ENCODE measurements around the gene NMNAT3.

Gene NMNAT3

GRCh38 chr3:139534992-139535879 lies 142.5 kb downstream of the NMNAT3 start:
- Mint-ChIP-seq H3K36me3 (no peaks in the 10 kb centered on the region), H3K4me3 (no peak overlapping the region), H3K4me1 (no peaks in the 10 kb centered on the region), H3K27ac (no peak overlapping the region), H3K9me3 (no peaks in the 10 kb centered on the region)
- ATAC-seq (no peak), DNase-seq (ENCODE audit: low spot score in 2 of 2) (no peak)

- Mint-ChIP-seq H3K4me3 (no peak overlapping the region), H3K27ac (no peak overlapping the region), H3K9me3 (no peaks in the 10 kb centered on the region), H3K4me1 (no peaks in the 10 kb centered on the region), H3K36me3 (no peaks in the 10 kb centered on the region)
- no peak for DNase-seq (ENCODE audit: low spot score in 2 of 2)
- no peak for ATAC-seq
Observed at GRCh38 chr3:139534455-139534812, 143.3 kb downstream of the NMNAT3 start.

GRCh38 chr3:139533781-139534454 lies 143.9 kb downstream of the NMNAT3 start:
- Mint-ChIP-seq H3K4me1 (no peaks in the 10 kb centered on the region), H3K36me3 (no peaks in the 10 kb centered on the region), H3K9me3 (no peaks in the 10 kb centered on the region), H3K27ac (no peak overlapping the region), H3K4me3 (no peak overlapping the region)
- DNase-seq (ENCODE audit: low spot score in 2 of 2) (no peak), ATAC-seq (no peak)

- no peaks in the 10 kb centered on the region for H3K36me3 Mint-ChIP-seq
- no peak for ATAC-seq
- H3K27ac Mint-ChIP-seq: no peak overlapping the region
- no peaks in the 10 kb centered on the region for H3K4me1 Mint-ChIP-seq
- H3K4me3 Mint-ChIP-seq: no peak overlapping the region
- DNase-seq (ENCODE audit: low spot score in 2 of 2): no peak
- no peaks in the 10 kb centered on the region for H3K9me3 Mint-ChIP-seq
Observed at GRCh38 chr3:139532976-139533375, 144.8 kb downstream of the NMNAT3 start.

GRCh38 chr3:139530717-139531116 lies 147.1 kb downstream of the NMNAT3 start:
- no peaks in the 10 kb centered on the region for H3K4me1 Mint-ChIP-seq
- ATAC-seq (no peak), DNase-seq (ENCODE audit: low spot score in 2 of 2) (no peak)
- no peak overlapping the region for H3K4me3 Mint-ChIP-seq
- no peaks in the 10 kb centered on the region for H3K9me3 Mint-ChIP-seq
- H3K36me3 Mint-ChIP-seq: no peaks in the 10 kb centered on the region
- no peak overlapping the region for H3K27ac Mint-ChIP-seq

- Mint-ChIP-seq H3K4me1 (no peaks in the 10 kb centered on the region), H3K9me3 (no peaks in the 10 kb centered on the region), H3K4me3 (no peak overlapping the region), H3K27ac (no peak overlapping the region), H3K36me3 (no peaks in the 10 kb centered on the region)
- DNase-seq (ENCODE audit: low spot score in 2 of 2) (no peak), ATAC-seq (no peak)
Observed at GRCh38 chr3:139529662-139530061, 148.1 kb downstream of the NMNAT3 start.

GRCh38 chr3:139528924-139529323 lies 148.8 kb downstream of the NMNAT3 start:
- no peak for DNase-seq (ENCODE audit: low spot score in 2 of 2)
- no peaks in the 10 kb centered on the region for H3K36me3 Mint-ChIP-seq
- no peaks in the 10 kb centered on the region for H3K4me1 Mint-ChIP-seq
- no peak for ATAC-seq
- no peaks in the 10 kb centered on the region for H3K9me3 Mint-ChIP-seq
- H3K4me3 Mint-ChIP-seq: no peak overlapping the region
- H3K27ac Mint-ChIP-seq: no peak overlapping the region

GRCh38 chr3:139528281-139528680 lies 149.5 kb downstream of the NMNAT3 start:
- Mint-ChIP-seq H3K27ac (no peak overlapping the region), H3K4me3 (no peak overlapping the region), H3K4me1 (no peaks in the 10 kb centered on the region), H3K36me3 (no peaks in the 10 kb centered on the region), H3K9me3 (no peaks in the 10 kb centered on the region)
- DNase-seq (ENCODE audit: low spot score in 2 of 2) (no peak), ATAC-seq (no peak)

- H3K4me1 Mint-ChIP-seq: no peaks in the 10 kb centered on the region
- H3K9me3 Mint-ChIP-seq: no peaks in the 10 kb centered on the region
- H3K27ac Mint-ChIP-seq: no peak overlapping the region
- no peak overlapping the region for H3K4me3 Mint-ChIP-seq
- no peaks in the 10 kb centered on the region for H3K36me3 Mint-ChIP-seq
- ATAC-seq (no peak), DNase-seq (ENCODE audit: low spot score in 2 of 2) (no peak)
Observed at GRCh38 chr3:139527265-139527664, 150.5 kb downstream of the NMNAT3 start.

GRCh38 chr3:139526146-139526545 lies 151.6 kb downstream of the NMNAT3 start:
- Mint-ChIP-seq H3K4me1 (no peaks in the 10 kb centered on the region), H3K36me3 (no peaks in the 10 kb centered on the region), H3K4me3 (no peak overlapping the region), H3K9me3 (no peaks in the 10 kb centered on the region), H3K27ac (no peak overlapping the region)
- DNase-seq (ENCODE audit: low spot score in 2 of 2) (no peak), ATAC-seq (no peak)

GRCh38 chr3:139524841-139525636 lies 152.7 kb downstream of the NMNAT3 start:
- no peak overlapping the region for H3K27ac Mint-ChIP-seq

GRCh38 chr3:139523718-139524117 lies 154.1 kb downstream of the NMNAT3 start:
- Mint-ChIP-seq H3K9me3 (no peaks in the 10 kb centered on the region), H3K36me3 (no peaks in the 10 kb centered on the region), H3K4me3 (no peak overlapping the region), H3K27ac (no peak overlapping the region), H3K4me1 (no peaks in the 10 kb centered on the region)
- ATAC-seq (no peak), DNase-seq (ENCODE audit: low spot score in 2 of 2) (no peak)

More at GRCh38 chr3:139524841-139525636, 152.7 kb downstream of the NMNAT3 start:
- no peaks in the 10 kb centered on the region for H3K9me3 Mint-ChIP-seq
- ATAC-seq: no peak
- no peaks in the 10 kb centered on the region for H3K4me1 Mint-ChIP-seq
- no peak for DNase-seq (ENCODE audit: low spot score in 2 of 2)
- no peak overlapping the region for H3K4me3 Mint-ChIP-seq
- H3K36me3 Mint-ChIP-seq: no peaks in the 10 kb centered on the region

- Mint-ChIP-seq H3K27ac (no peak overlapping the region), H3K4me3 (no peak overlapping the region), H3K36me3 (no peaks in the 10 kb centered on the region), H3K9me3 (no peaks in the 10 kb centered on the region), H3K4me1 (no peaks in the 10 kb centered on the region)
- DNase-seq (ENCODE audit: low spot score in 2 of 2) (no peak), ATAC-seq (no peak)
Observed at GRCh38 chr3:139523166-139523565, 154.6 kb downstream of the NMNAT3 start.

- DNase-seq (ENCODE audit: low spot score in 2 of 2) (no peak), ATAC-seq (no peak)
- no peaks in the 10 kb centered on the region for H3K36me3 Mint-ChIP-seq
- H3K9me3 Mint-ChIP-seq: no peaks in the 10 kb centered on the region
- H3K4me3 Mint-ChIP-seq: no peak overlapping the region
- H3K27ac Mint-ChIP-seq: no peak overlapping the region
- no peaks in the 10 kb centered on the region for H3K4me1 Mint-ChIP-seq
Observed at GRCh38 chr3:139522421-139522820, 155.4 kb downstream of the NMNAT3 start.

GRCh38 chr3:139521816-139522215 lies 156.0 kb downstream of the NMNAT3 start:
- DNase-seq (ENCODE audit: low spot score in 2 of 2): peak in 1 of 2 donors; percentile 1
- no peak overlapping the region for H3K4me3 Mint-ChIP-seq
- ATAC-seq: no peak
- H3K27ac Mint-ChIP-seq: no peak overlapping the region
- H3K36me3 Mint-ChIP-seq: no peaks in the 10 kb centered on the region
- H3K9me3 Mint-ChIP-seq: no peaks in the 10 kb centered on the region
- H3K4me1 Mint-ChIP-seq: no peaks in the 10 kb centered on the region
